GM21619 (cell line): Measurements from ENCODE around the gene GIT1.
A peak's percentile ranks its signal among the peaks of the same experiment; 100 is the strongest.

Experiments used
- ATAC-seq: cut with Tn5 transposase; IDR thresholded peaks from one replicate; pipeline ENCODE4 v1.9.1; 2021; ENCODE audit not compliant: unreplicated experiment

Gene GIT1

DNA sequence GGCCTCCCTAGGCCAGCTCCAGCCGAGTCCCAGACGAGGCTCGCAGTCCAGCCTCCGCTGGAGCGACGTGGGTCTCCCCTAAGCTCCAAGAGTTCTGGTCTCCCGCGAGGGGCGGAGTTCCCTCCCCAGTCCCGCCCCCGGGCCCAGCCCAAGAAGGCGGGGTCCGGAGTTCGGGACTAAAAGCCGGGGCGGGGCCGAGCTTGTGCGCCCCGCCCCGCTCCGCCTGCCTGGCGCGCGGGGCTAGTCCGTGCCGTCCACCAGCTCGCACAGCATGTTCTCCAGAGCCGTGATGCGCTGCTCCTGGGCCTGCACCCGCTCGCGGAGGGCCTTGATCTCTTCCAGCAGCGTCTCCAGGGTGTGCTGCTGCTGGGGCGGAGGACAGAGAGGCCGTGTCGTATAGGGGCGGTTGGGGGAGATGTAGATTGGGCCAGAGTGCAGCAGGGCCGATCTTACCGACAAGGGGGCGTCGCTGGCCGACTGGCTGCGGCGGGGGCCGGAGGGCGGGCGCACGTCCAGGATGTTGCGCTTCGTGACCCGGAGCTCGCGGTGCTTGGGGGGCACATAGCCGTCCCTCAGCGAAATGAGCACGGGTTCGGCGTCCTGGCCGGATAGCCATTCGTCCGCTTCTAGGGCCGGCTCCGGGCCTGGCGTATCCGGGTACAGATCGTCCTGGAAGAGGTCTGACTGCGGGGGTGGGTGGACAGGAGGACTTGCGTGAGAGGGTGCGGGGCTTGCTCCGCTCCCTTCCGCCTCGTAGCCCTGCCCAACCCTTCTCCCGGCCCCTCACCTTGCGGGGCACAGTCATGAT lies 26.2 kb upstream of the GIT1 start:
- peak; percentile 50 for ATAC-seq

DNA sequence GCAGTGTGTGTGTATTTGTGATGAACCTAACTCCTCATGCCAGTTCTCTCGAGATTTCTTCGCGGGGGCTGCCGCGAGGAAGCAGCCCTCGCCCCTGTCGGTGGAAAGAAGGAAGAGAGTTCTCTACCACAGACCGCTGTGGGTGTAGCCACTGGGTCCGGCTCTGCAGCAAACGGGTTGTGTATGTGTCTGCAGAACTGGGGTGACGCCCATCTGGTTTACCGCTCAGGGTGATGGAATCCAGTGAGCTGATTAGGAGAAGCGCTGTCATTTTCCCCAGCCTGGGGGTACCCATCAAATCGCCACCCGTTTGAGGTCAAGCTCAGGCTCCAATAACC lies 25.6 kb upstream of the GIT1 start:
- ATAC-seq, result no peak

DNA sequence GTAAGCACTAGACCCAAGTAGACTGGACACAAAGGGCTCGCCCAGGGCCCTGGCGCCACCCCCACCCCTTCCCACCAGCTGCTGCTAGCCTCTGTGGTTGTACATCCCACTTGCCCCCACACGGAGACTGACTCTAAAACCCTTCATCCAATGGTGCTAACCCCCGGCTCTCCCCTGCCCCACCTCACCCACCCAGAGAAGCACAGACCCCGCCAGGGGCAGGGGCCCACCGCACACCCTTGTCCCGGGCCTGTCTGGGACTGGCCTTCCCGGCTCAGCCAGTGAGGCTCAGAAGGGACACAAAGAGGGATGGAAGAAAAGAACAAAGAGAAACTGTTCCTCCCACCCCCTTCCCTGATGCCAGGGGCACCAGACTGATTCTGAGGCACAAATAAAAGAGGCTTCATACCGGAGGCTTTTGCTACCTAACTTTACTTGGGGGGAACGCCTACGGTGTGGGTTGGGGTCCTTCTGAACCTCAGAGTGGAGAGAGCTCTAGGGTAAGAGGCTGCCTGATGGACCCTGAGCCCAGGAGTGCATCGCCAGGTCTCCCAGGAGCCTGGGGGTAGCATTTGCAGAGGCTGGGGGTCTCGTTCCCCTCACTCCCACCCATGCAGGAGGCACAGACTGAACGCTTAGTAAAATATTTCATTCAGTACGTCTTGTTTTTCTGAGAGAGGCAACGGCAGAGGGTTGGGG lies 25.1 kb upstream of the GIT1 start:
- ATAC-seq, result no peak

DNA sequence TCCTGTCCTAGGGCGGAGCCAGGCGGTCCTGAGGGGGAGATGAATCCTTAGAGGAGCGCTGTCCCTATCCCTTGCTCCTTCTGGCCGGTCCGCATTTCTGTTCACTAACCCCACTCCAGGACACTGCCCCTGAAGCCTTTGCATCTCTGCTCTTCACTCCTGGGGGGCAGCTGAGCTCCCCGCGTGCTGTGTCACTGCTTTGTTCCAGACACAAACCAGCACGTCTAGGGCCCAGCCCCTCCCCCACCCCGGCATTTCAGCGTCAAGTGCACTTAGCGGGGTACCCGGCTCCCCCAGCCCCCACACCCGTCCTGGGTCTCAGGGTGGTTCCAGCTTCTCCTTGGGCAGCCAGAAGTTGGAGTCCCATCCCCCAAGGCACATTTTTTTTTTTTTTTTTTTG lies 24.4 kb upstream of the GIT1 start:
- no peak for ATAC-seq

DNA sequence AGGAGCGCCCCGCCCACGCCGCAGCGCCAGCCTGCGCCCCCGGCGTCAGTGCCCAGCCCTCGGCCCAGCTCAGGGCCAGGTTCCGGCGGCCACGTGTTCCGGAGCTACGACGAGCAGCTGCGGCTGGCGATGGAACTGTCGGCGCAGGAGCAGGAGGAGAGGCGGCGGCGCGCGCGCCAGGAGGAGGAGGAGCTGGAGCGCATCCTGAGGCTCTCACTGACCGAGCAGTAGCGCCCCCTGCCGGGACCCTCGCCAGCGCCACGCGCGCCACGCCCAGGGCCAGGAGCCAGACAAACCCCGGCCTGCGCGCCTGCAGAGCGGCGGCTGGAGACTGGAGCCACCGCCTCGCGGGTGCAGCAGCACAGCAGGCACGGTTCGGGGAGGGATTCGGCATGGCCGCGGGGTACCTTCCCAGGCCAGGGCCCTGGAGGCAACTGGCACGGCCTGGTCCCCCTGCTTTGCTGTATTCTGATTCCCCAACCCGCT lies 23.9 kb upstream of the GIT1 start:
- ATAC-seq, result no peak

DNA sequence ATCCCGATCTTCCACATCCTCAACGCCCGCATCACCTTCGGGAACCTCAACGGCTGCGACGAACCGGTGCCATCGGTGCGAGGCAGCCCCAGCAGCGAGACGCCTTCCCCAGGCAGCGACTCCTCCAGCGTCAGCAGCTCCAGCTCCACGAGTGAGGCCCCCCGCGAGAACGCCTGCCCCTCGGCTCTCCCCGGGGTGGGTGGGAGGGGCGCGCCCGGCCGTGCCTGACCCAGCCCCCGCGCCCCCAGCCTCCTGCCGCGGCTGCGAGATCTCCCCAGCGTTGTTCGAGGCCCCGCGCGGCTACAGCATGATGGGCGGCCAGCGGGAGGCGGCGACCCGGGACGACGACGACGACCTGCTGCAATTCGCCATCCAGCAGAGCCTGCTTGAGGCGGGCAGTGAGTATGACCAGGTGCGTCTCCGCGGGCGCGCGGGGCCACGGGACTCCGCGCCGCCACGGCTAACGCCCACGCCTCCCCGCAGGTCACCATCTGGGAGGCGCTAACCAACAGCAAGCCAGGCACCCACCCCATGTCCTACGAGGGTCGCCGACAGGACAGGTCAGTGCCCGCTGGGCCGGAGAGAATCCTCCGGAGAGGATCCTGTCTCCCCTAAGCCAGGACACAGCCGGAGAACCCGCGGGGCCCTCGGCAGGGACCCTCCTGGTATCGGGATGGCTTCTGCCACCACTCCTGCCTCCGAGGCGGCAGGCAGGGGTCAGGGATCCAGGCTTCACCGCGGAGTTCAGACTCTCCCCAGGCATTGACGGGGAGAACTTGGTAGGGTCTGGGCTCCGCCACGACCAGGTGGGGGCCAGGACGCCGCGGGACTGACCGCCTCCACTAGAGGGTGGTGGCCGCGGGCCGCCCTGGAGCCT lies 23.2 kb upstream of the GIT1 start:
- no peak for ATAC-seq

DNA sequence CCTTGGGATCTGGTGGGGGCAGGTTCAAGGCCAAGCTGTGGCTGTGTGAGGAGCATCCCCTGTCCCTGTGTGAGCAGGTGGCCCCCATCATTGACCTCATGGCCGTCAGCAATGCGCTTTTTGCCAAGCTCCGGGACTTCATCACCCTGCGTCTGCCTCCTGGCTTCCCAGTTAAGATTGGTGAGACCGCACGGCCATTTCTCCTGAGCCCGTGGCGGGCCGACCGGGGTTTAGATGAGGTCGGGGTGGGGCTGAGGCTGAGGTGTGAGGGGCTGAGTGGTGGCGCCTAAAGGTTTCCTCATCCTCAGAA lies 22.6 kb upstream of the GIT1 start:
- no peak for ATAC-seq

DNA sequence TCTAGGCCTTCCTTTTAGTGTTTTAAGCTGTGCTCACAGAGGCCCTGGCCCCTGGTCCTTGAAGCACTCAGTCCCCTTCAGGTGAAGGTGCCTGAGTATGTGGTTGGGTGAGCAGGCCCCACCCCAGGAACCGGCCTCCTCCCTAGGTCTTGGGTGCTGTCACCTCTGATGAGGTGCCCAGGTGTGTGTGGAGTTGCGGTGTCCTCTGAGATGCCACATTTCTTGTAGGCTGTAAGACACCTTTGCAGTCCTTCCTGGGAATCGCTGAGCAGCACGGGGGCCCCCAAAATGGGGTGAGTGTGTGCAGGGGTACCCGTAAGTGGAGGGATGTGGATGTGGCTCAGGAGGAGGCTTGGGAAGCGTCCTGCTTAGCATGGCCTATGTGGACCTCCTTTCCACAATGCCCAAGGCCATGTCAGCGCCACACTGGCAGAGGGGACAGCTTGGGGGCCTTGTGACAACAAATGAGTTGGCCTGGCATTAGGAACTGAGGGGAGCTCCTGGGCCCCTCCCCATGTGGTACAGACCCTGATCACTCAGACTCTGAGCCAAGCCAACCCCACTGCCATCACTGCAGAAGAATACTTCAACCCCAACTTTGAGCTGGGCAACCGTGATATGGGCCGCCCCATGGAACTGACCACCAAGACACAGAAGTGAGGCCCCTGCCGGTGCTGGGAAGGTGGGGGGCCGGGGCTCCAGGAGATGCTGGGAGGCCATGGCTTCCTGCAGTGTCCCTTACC lies 22.1 kb upstream of the GIT1 start:
- ATAC-seq, result no peak

DNA sequence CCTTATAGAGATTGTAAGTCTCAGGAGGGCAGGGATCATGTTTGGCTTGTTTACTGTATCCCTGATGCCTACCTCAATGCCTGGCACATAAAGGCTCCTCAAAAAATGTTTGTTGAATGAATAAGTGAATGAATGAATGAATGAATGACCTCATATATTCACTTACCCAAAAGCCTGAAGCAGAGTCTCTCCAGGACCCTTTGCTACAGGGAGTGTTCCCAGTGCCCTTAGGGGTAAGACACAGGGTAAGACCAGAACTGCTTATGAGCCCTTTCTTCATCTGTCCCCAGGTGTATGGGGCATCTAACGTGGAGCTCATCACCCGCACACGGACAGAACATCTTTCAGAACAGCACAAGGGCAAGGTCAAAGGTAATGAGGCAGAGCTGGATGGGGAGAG lies 20.9 kb upstream of the GIT1 start:
- no peak for ATAC-seq

DNA sequence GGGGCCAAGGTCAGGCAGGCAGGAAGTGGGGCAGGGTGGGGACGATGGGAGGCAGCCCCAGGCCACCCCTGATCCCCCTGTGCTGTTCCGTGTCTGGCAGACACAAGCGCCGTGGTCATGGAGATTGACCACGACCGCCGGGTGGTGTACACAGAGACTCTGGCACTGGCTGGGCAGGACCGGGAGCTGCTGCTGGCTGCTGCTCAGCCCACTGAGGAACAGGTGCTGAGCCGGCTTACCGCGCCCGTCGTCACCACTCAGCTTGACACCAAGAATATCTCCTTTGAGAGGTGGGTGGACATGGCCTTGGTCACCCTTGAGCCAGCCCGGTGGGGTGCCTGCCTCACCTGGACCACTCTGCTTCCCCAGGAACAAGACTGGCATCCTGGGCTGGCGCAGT lies 19.5 kb upstream of the GIT1 start:
- no peak for ATAC-seq

DNA sequence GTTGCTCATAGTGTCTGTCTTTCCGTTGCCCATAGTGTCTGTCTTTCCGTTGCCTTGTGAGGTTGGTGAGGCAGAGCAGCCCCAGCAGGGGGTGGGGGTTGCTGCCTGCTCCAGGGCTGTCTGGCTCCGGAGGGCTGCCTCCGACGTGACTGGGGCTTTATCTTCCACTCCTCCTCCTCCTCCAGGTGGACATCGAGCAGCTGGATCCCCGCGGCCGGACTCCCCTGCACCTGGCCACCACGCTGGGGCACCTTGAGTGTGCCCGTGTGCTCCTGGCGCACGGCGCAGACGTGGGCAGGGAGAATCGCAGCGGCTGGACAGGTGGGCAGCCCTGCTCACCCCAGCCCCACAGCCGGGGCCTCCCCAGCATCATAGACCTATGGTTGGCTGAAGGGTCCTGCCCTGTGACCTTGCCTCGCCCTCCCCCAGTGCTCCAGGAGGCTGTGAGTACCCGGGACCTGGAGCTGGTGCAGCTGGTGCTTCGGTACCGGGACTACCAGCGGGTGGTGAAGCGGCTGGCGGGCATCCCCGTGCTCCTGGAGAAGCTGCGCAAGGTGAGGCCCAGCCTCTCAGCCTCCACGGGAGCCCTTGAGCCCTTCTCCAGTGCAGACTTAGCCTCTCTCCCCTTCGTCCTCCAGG lies 18.2 kb upstream of the GIT1 start:
- no peak for ATAC-seq

DNA sequence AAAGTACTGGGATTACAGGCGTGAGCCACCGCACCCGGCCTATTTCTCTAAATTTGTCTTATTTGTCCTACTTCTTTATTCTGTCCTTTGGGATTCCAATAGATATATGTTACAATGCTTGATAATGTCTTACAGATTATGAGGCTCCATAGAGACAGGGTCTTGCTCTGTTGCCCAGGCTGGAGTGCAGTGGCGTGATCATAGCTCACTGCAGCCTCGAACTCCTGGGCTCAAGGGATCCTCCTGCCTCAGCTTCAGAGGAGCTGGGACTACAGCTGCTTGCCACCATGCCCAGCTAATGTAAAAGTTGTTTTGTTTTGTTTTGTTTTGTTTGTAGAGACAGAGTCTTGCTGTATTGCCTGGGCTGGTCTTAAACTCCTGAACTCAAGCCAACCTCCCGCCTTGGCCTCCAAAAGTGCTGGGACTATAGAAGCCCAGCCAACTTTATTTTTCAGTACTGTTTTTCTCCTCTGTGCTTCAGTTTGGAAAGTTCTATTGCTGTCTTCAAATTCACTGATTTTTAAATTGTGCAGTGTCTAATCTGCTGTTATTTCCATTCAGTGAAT lies 13.7 kb upstream of the GIT1 start:
- ATAC-seq, result no peak

DNA sequence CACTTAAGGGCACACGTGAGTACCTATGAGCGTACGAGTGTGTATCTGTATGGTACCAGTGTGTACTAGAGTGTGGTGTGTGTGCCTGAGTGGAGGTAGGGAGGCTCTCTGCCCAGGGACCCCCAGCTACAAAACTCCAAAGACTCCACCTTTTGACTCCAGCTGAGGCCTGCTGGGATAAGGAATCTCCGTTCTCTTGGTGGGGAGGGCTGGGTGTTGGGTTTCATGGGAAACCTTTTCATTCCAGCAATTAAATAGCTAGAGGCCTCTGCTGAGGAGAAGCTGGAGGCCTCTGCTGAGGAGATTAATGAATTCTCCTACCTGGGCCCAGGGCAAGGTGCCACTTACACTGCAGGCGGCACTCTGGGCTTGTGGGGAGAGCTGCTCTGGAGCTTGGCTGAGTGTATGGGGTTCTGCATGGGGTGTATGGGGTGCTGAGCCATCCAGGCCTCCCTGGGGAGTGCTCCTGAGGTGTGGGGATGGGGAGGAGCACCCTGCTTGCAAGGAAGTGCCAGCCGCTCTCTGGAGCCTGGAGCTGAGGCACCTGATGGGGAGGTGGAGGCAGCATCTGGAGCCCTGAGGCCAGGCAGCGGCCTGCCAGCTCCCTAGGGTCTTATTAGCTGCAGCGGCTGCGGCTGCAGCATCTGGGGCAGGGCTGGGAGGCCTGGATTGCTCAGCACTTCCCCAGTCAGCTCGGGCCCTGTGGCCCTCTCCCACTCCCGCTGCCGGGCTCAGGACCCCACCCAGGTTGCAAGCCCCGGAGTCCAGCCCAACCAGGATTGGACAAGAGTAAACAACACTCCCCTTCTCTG lies 8.1 kb upstream of the GIT1 start:
- no peak for ATAC-seq

DNA sequence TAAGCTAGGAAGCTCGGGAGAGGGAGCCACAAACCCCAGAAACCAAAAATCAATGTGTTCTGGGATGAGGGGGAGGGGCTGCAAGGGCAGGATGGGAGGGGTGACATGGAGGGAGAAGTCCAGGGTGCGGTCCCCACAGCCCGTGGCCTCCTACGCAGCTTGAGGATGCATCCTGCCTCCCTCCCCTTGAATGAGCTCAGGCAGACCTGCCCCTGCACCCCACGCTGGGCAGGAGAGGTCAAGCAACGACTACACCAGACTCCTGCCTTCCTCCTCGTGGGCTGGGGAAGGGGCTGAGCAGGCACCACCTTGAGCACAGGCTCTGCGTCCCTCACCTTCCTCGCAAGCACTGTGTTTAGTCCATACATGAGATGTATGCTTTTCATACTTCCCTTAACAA lies 7.4 kb upstream of the GIT1 start:
- ATAC-seq, result no peak

DNA sequence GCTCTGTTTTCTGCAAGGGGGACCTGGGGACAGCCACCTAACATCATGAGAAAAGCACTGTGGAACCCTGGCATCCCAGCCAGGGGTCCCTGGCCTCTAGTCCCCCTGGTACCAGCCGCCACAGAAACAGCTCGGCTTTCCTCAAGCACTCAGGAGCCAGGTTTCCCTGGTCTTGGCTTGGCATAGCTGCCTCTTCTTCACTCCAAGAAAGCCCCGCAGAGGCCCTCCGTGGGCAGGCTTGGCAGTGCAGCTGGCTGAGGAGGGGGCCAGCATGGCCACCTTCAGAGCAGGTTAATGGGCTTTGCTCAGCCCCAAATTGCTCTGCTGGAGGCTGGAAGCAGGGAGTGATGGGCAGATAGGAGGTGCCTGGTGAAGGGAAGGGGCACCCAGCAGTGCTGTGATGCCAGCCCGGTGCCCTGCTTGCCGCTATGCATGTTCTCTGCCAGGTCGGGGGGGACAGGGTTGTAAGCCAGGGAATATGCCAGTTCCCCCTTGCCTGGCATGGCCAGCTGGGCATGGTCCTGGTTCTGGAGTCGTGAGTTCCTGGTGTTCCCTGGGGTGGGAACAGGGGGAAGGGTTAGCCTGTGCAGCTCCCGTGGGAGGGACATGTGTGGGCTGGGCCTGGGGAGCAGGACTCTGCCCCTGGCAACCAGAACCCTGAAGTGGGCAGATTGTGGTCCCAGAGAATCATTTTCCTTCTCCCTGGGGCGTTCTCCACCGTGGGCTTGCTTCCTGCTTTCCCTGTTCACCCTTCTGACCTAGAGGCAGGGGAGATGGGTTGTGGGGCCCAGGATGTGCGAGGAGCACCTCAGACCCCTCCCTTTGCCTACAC lies 6.7 kb upstream of the GIT1 start:
- no peak for ATAC-seq

DNA sequence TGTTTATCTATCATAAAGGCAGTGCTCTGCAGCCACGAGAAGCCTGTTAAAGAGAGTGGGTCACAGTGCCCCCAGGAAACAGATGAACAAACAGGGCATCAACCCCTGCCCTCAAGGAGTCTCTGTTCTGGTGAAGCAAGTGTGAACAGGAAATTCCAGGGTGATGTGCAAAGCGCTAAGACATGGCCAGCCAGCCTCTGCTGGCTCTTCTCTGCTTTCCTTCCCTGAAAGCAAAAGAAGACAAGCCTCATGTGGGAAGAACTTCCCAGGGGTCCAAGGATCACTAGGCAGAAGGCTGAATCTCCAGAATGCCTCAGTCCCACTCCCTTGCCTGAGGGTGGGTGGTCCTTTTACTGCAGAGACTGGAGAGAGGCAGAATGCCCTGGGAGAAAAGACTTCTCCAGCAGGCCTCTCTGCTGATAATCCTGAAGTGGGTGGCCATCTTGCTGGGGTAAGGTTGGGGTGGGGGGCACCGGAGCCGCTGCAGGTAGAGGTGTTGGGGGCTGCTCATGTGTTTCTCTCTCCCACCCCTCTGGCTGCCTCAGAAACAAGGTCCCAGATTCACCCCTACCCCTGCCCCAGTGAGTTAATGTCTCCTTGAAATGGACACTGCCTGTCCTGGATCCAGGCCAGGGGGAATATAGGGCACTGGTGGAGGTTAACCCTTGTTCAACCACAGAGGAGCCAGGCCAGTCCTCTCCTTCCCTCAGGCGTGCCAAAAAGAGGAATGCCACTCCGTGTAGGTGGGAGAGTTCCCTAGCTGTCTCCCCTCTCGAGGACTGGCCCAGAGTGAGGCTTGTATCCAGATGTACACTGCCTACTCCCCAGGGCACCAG lies 5.9 kb upstream of the GIT1 start:
- ATAC-seq, result no peak

DNA sequence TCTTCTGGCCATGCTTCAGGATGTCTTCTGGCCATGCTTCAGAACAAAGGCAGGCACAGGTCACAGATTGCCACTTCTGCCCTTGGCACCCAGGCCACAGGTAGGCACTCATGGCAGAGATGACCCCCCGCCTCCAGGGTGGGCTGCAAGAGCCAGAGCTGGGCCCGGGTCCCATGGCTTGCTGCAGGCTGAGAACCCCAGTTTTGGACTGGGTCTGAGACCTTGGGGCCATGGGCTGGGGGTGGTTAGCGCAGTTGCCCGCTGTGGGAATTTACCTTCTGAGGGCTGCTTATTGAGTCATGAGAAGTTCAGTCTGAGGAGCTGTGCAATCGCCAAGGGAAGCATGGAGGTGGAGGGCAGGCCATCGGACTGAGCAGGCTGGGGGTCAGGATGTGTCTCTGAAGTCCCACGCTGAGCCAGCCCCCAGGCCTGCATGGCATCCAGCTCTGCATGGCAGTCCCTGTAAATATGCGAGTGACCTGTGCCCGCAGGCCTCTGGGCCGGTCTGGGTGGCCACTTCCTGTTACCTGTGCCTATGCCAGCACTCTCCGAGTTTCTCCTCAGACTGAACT lies 5.2 kb upstream of the GIT1 start:
- no peak for ATAC-seq
